Spleen (tissue), 11 donors: Measurements from ENCODE around the gene OTOG. TPM values are rescaled to one million over a fixed set of nuclear protein-coding genes. Genes with fewer than 3 reads are reported as not detected.

Source experiments
- DNase-seq: peaks from one replicate; pipeline ENCODE4 v3.0.0-alpha.2; 2020
- H3K27ac ChIP-seq, 8 donors: fragments of 200-600 bp; sonication (generic) in 7 of 8; 1 replicate in 4 of 8; 2 replicates in 4 of 8; pipeline versions ENCODE4 v1.5.0 to v1.8.0; 2016 to 2021; ENCODE audit warnings: inconsistent platforms in 4 of 8, mild to moderate bottlenecking in 4 of 8, moderate library complexity in 1 of 8
- H3K27me3 ChIP-seq, 7 donors: fragments of 200-600 bp; sonication (generic) in 6 of 7; replicated peaks in 1 of 7; 1 replicate in 4 of 7; 2 replicates in 3 of 7; pipeline versions ENCODE4 v1.5.0 to v1.8.0; 2016 to 2021; ENCODE audit warnings: inconsistent platforms in 3 of 7, mild to moderate bottlenecking in 1 of 7
- H3K36me3 ChIP-seq, 6 donors: fragments of 200-600 bp; sonication (generic) in 5 of 6; 1 replicate in 4 of 6; 2 replicates in 2 of 6; pipeline versions ENCODE4 v1.5.0 to v1.8.0; 2016 to 2021; ENCODE audit warnings: inconsistent platforms in 2 of 6
- H3K4me1 ChIP-seq, 6 donors: fragments of 200-600 bp; sonication (generic) in 5 of 6; 1 replicate in 3 of 6; 2 replicates in 3 of 6; pipeline versions ENCODE4 v1.5.0 to v1.8.0; 2016 to 2021; ENCODE audit warnings: inconsistent platforms in 3 of 6
- H3K4me3 ChIP-seq, 8 donors: fragments of 200-600 bp; sonication (generic) in 7 of 8; 1 replicate in 4 of 8; 2 replicates in 4 of 8; pipeline versions ENCODE4 v1.5.0 to v1.8.0; 2016 to 2021; ENCODE audit warnings: inconsistent platforms in 4 of 8, mild to moderate bottlenecking in 4 of 8, moderate library complexity in 2 of 8
- H3K9me3 ChIP-seq, 8 donors: fragments of 200-600 bp; sonication (generic) in 7 of 8; 1 replicate in 4 of 8; 2 replicates in 4 of 8; pipeline versions ENCODE4 v1.5.0 to v1.8.0; 2016 to 2021; ENCODE audit warnings: inconsistent platforms in 4 of 8
- CTCF ChIP-seq, 11 experiments: fragments of 200-600 bp in 7 of 11; fragments of 450-650 bp in 4 of 11; sonication (generic) in 4 of 11; IDR thresholded peaks in 8 of 11; conservative IDR thresholded peaks in 3 of 11; 1 replicate in 7 of 11; 2 replicates in 4 of 11; pipeline versions ENCODE4 v1.4.0 to v1.8.0; 2016 to 2021; ENCODE audit warnings: antibody characterized with exemption in 11 of 11, inconsistent platforms in 4 of 11, mild to moderate bottlenecking in 1 of 11
- POLR2A ChIP-seq, 3 donors: fragments of 450-650 bp; IDR thresholded peaks; one replicate each; pipeline ENCODE4 v1.5.1; 2017; ENCODE audit warnings: antibody characterized with exemption in 3 of 3, mild to moderate bottlenecking in 1 of 3
- POLR2AphosphoS5 ChIP-seq, 3 donors: sonication (generic); formaldehyde crosslinking; IDR thresholded peaks; one replicate each; pipeline ENCODE4 v1.5.1; 2017; ENCODE audit warnings: antibody characterized with exemption in 3 of 3
- WGBS, 5 donors: extraction: QIAGEN DNeasy Blood & Tissue Kit in 3 of 5; methylation state at CpG; one replicate each; pipeline versions ENCODE4 v1.1.5 to v1.1.7; 2013 to 2018; 5-methylcytosine and 5-hydroxymethylcytosine counted together
- intact Hi-C: fragments of 100-400 bp; cut with DNase I; formaldehyde crosslinking; loops from one replicate; pipeline ENCODE4 v1.15.0; 2023; ENCODE audit warnings: low total_unique reads
- polyA plus RNA-seq, 3 donors: library from polyadenylated mRNA; stranded (reverse); fragments of 200-250 nt; gene quantifications; one replicate each; pipeline ENCODE4 v1.2.1, GENCODE V29; 2013
- total RNA-seq, 7 donors: library from RNA; depleted of rRNA in 3 of 7; stranded (reverse); fragments of >200 nt in 3 of 7; fragmentation: NEBNext Ultra II Directional in 4 of 7; extraction: Animal tissue kit (Norgen Biotek cat#: 25700) in 4 of 7; gene quantifications; one replicate each; pipeline versions ENCODE4 v1.1.0 to v1.2.1, GENCODE V29; 2016 to 2021
- donor health status: healthy with polysubstance abuse.
- donor health status: DM: no; HTN: no; CAD: no; lungs with moderate emphysema.
- donor health status: DM: no; HTN: no; CAD: no.
- donor health status: Bipolar disorder and iron deficiency.
- donor health status: healthy.
- donor health status: DM: no; HTN: no; CAD: no.
- donor health status: DM: yes; HTN: yes; CAD: no.

OTOG gene
- total and polyA plus RNA-seq, 10 donors: not detected

GRCh38 chr11:17629113-17629512, 82.1 kb downstream of the OTOG start:
- no peak for DNase-seq
- Histone ChIP-seq H3K9me3 (peaks cover 0 to 3% (median 0%) of the 10 kb centered on the region in 8 donors), H3K4me3 (no peak overlapping the region), H3K27ac (no peak overlapping the region), H3K27me3 (peaks cover 0 to 41% (median 0%) of the 10 kb centered on the region in 7 donors), H3K36me3 (no peaks in the 10 kb centered on the region), H3K4me1 (no peaks in the 10 kb centered on the region)
- TF ChIP-seq POLR2AphosphoS5 (IDR thresholded peaks at IDR 0.05) (no peak), CTCF (IDR thresholded peaks at IDR 0.05 in 8 of 11, conservative IDR thresholded peaks at IDR 0.05 in 3 of 11) (no peak), POLR2A (IDR thresholded peaks at IDR 0.05) (no peak)
- intact Hi-C loops: no loop called here
- WGBS, 5 donors: 64 to 91% (median 76%) methylated on average over 3 to 5 of the region's 5 CpGs

- Histone ChIP-seq H3K4me3 (no peak overlapping the region), H3K27me3 (peaks cover 0 to 31% (median 0%) of the 10 kb centered on the region in 7 donors), H3K27ac (no peak overlapping the region), H3K36me3 (no peaks in the 10 kb centered on the region), H3K4me1 (no peaks in the 10 kb centered on the region), H3K9me3 (no peaks in the 10 kb centered on the region)
- no peak for DNase-seq
- TF ChIP-seq POLR2AphosphoS5 (IDR thresholded peaks at IDR 0.05) (no peak), CTCF (IDR thresholded peaks at IDR 0.05 in 8 of 11, conservative IDR thresholded peaks at IDR 0.05 in 3 of 11) (no peak), POLR2A (IDR thresholded peaks at IDR 0.05) (no peak)
- intact Hi-C loops: no loop called here
- 75 to 95% (median 85%) methylated on average over 2 of the region's 2 CpGs for WGBS, 5 donors
These were observed 83.9 kb downstream of the OTOG start for GRCh38 chr11:17630936-17631335.

- Histone ChIP-seq H3K27me3 (peaks cover 0 to 25% (median 0%) of the 10 kb centered on the region in 7 donors), H3K27ac (no peak overlapping the region), H3K36me3 (no peaks in the 10 kb centered on the region), H3K4me1 (no peaks in the 10 kb centered on the region), H3K9me3 (no peaks in the 10 kb centered on the region), H3K4me3 (no peak overlapping the region)
- intact Hi-C loops: no loop called here
- TF ChIP-seq POLR2AphosphoS5 (IDR thresholded peaks at IDR 0.05): no peak
- no peak for TF ChIP-seq CTCF (IDR thresholded peaks at IDR 0.05 in 8 of 11, conservative IDR thresholded peaks at IDR 0.05 in 3 of 11)
- TF ChIP-seq POLR2A (IDR thresholded peaks at IDR 0.05): no peak
- no peak for DNase-seq
- WGBS, 5 donors: 90 to 95% (median 92%) methylated on average over 15 to 19 of the region's 19 CpGs
These were observed 84.8 kb downstream of the OTOG start for GRCh38 chr11:17631702-17632365.

GRCh38 chr11:17633279-17633986, 86.4 kb downstream of the OTOG start:
- peaks cover 0 to 22% (median 0%) of the 10 kb centered on the region in 7 donors for H3K27me3 ChIP-seq
- H3K4me1 ChIP-seq: no peaks in the 10 kb centered on the region
- intact Hi-C loops: no loop called here
- 83 to 94% (median 90%) methylated on average over 11 of the region's 11 CpGs for WGBS, 5 donors
- no peaks in the 10 kb centered on the region for H3K9me3 ChIP-seq
- no peak overlapping the region for H3K27ac ChIP-seq
- TF ChIP-seq CTCF (IDR thresholded peaks at IDR 0.05 in 8 of 11, conservative IDR thresholded peaks at IDR 0.05 in 3 of 11) (no peak), POLR2A (IDR thresholded peaks at IDR 0.05) (no peak), POLR2AphosphoS5 (IDR thresholded peaks at IDR 0.05) (no peak)
- H3K36me3 ChIP-seq: no peaks in the 10 kb centered on the region
- DNase-seq: no peak
- H3K4me3 ChIP-seq: no peak overlapping the region
